Measurements from ENCODE around the gene CHD3. TPM values are rescaled to one million over a fixed set of nuclear protein-coding genes. Genes with fewer than 3 reads are reported as not detected.

Gene CHD3
- total RNA-seq, 1 experiment from 2014 or later: 27.9 TPM

DNA sequence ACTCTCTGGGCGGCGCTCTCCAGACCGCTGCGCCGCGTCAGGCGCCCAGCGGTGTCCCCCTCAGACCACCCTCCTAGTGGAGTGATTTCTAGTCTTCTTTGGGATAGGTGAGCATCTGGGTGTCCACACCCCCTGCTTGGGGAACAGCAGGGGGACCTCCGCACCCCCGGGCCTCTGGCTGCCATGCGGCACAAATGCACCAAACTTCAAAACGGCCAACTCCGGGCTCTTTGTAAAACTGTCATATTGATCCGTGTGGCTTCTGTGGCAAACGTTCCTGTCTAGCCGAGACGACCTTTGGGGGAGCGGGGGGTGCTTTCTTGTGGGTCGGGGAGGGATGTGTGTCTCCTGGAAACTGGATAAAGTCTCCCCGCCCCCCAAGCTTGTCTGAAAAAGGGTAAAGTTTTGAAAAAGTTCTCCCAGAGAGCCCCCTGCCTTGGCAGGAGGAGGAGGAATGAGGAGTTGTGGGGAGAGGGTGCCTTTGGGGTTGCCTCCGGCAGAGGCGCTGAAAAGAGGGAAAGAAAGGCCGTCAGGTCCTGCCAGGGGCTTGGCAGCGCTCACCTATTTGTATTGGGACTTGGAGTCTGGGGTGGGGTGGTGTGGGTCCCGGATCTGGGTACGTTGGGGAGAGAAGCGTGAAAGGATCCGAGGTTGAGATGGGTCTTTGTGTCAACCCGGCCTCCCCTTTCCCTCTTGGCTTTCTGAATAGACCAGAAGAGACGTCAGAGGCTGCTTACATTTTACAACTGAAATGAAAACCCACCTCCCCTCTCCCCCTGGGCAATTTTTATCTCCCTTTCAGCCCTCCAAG, 2.2 kb upstream of the CHD3 start:
- CTCF ChIA-PET: interaction anchor here (1.5 kb wide), 1 partner anchor 29 kb away, joined by 7 read pairs; the partner anchor contains the start of gene NAA38
- no peaks in the 10 kb centered on the region for H3K9me3 Mint-ChIP-seq (ENCODE audit: unreplicated experiment)

DNA sequence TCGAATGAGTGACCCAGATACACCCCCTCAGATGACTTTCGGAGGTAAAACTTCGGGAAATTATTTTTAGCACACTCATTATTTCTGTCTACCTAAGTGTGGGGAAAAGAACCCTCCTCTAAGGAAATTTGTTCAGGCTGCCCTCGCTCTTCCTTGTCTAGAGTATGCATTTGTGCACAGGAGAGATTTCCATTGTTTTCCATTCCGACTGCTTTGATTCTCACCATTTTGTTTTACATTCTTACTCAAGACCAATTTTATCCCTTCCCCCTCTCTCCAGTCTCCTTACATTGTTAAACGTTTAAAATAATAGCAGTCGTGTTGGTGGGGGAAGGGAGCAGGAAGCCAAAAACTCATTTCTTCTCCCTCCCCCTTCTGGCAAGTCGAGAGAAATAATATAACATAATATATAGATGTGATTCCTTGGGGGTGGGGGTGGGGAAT, 1.5 kb upstream of the CHD3 start:
- DNase-seq: no peak
- POLR2A ChIA-PET: no interaction called here

More for the DNA sequence above, 2.2 kb upstream of the CHD3 start:
- DNase-seq: peak in 1 of 2 experiments; percentile 18
- POLR2A ChIA-PET: no interaction called here
- TF ChIP-seq, protein P1, sequence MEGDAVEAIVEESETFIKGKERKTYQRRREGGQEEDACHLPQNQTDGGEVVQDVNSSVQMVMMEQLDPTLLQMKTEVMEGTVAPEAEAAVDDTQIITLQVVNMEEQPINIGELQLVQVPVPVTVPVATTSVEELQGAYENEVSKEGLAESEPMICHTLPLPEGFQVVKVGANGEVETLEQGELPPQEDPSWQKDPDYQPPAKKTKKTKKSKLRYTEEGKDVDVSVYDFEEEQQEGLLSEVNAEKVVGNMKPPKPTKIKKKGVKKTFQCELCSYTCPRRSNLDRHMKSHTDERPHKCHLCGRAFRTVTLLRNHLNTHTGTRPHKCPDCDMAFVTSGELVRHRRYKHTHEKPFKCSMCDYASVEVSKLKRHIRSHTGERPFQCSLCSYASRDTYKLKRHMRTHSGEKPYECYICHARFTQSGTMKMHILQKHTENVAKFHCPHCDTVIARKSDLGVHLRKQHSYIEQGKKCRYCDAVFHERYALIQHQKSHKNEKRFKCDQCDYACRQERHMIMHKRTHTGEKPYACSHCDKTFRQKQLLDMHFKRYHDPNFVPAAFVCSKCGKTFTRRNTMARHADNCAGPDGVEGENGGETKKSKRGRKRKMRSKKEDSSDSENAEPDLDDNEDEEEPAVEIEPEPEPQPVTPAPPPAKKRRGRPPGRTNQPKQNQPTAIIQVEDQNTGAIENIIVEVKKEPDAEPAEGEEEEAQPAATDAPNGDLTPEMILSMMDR (IDR thresholded peaks at IDR 0.05; ENCODE audit: insufficient read depth in 1 of 2, low read depth in 1 of 2, low read length in 1 of 2, severe bottlenecking in 1 of 2, unreplicated experiment in 1 of 2): no peak
- H3K36me3 ChIP-seq (ENCODE audit: control insufficient read depth, insufficient read depth, low read length): no peaks in the 10 kb centered on the region
- H3K4me3 ChIP-seq (ENCODE audit: low read depth, low read length): peak overlapping the region; percentile 72
- no peaks in the 10 kb centered on the region for H3K9me3 ChIP-seq
- no peaks in the 10 kb centered on the region for H3K27me3 ChIP-seq (replicated peaks; ENCODE audit: control insufficient read depth, insufficient read depth, low read length)
- Mint-ChIP-seq H3K36me3 (ENCODE audit: insufficient read depth, unreplicated experiment) (peaks cover 6% of the 10 kb centered on the region), H3K4me3 (ENCODE audit: unreplicated experiment) (no peak overlapping the region), H3K27ac (ENCODE audit: unreplicated experiment) (no peak overlapping the region), H3K27me3 (ENCODE audit: insufficient read depth, unreplicated experiment) (no peaks in the 10 kb centered on the region), H3K4me1 (ENCODE audit: low read depth, unreplicated experiment) (no peaks in the 10 kb centered on the region)
- BruUV-seq (replicated peaks): no TSS peak
- no peaks in the 10 kb centered on the region; the same call in 1 of the 2 replicates for H3K4me1 ChIP-seq
- intact Hi-C loops (cut with micrococcal nuclease; ENCODE audit: unreplicated experiment): no loop called here

DNA sequence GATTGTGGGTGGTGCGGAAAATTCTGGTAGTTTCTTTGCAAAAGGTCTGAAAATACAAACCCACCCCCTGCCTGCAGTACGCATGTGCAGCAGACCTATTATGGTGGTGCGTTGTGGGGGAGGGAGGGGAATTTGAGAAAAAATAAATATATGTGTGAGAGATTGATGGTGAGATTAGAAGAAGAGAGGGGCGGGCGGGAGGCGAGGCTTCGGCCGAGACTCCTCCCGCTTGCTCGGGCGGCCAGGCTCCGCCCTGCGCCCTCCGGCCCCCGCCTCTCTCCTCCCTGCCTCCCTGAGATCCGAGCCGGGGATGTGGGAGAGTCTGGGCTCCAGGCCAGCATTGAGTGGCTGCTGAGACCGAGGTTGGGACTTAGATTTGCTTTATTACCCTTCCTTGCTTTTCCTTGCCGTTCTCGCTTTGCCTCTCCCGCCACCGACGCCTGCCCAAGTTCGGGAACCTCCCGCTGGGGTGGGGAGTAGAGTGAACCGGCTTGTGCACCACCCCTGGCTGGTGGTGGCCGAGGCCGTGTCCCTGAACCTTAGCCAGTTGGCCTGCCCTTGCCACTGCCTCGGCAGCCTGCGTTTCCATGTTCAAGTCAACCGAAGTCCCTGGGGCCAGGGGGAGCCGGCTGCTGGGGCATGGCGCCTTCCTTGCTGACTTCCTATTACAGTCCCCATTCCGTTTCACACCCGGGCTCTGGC, 956 bp upstream of the CHD3 start:
- ChIA-PET CTCF (no interaction called here), POLR2A (no interaction called here)
- Mint-ChIP-seq H3K36me3 (ENCODE audit: insufficient read depth, unreplicated experiment) (peaks cover 6% of the 10 kb centered on the region), H3K27ac (ENCODE audit: unreplicated experiment) (no peak overlapping the region), H3K4me1 (ENCODE audit: low read depth, unreplicated experiment) (no peaks in the 10 kb centered on the region), H3K27me3 (ENCODE audit: insufficient read depth, unreplicated experiment) (no peaks in the 10 kb centered on the region), H3K9me3 (ENCODE audit: unreplicated experiment) (no peaks in the 10 kb centered on the region), H3K4me3 (ENCODE audit: unreplicated experiment) (no peak overlapping the region)
- TF ChIP-seq, protein P1 (IDR thresholded peaks at IDR 0.05; ENCODE audit: insufficient read depth in 1 of 2, low read depth in 1 of 2, low read length in 1 of 2, severe bottlenecking in 1 of 2, unreplicated experiment in 1 of 2): no peak
- Histone ChIP-seq H3K9me3 (no peaks in the 10 kb centered on the region), H3K4me1 (no peaks in the 10 kb centered on the region; the same call in 1 of the 2 replicates), H3K4me3 (ENCODE audit: low read depth, low read length) (peak overlapping the region; percentile 52), H3K36me3 (ENCODE audit: control insufficient read depth, insufficient read depth, low read length) (no peaks in the 10 kb centered on the region), H3K27me3 (replicated peaks; ENCODE audit: control insufficient read depth, insufficient read depth, low read length) (no peaks in the 10 kb centered on the region)
- peak; percentile 70 to 73 for DNase-seq
- intact Hi-C loops (cut with micrococcal nuclease; ENCODE audit: unreplicated experiment): loop anchor here (2.0 kb wide), 1 partner anchor 25 kb away; no protein-coding TSS in a partner anchor
- TSS peak; percentile 31 for BruUV-seq (replicated peaks)

More for the DNA sequence above, 1.5 kb upstream of the CHD3 start:
- TSS peak; percentile 38 for BruUV-seq (replicated peaks)
- Histone ChIP-seq H3K9me3 (no peaks in the 10 kb centered on the region), H3K4me3 (ENCODE audit: low read depth, low read length) (peak overlapping the region; percentile 72), H3K27me3 (replicated peaks; ENCODE audit: control insufficient read depth, insufficient read depth, low read length) (no peaks in the 10 kb centered on the region), H3K36me3 (ENCODE audit: control insufficient read depth, insufficient read depth, low read length) (no peaks in the 10 kb centered on the region), H3K4me1 (no peaks in the 10 kb centered on the region; the same call in 1 of the 2 replicates)
- no peak overlapping the region for H3K4me3 Mint-ChIP-seq (ENCODE audit: unreplicated experiment)
- H3K27ac Mint-ChIP-seq (ENCODE audit: unreplicated experiment): no peak overlapping the region
- H3K9me3 Mint-ChIP-seq (ENCODE audit: unreplicated experiment): no peaks in the 10 kb centered on the region
- CTCF ChIA-PET: no interaction called here
- intact Hi-C loops (cut with micrococcal nuclease; ENCODE audit: unreplicated experiment): no loop called here
- peaks cover 6% of the 10 kb centered on the region for H3K36me3 Mint-ChIP-seq (ENCODE audit: insufficient read depth, unreplicated experiment)
- TF ChIP-seq, protein P1 (IDR thresholded peaks at IDR 0.05; ENCODE audit: insufficient read depth in 1 of 2, low read depth in 1 of 2, low read length in 1 of 2, severe bottlenecking in 1 of 2, unreplicated experiment in 1 of 2): no peak
- H3K27me3 Mint-ChIP-seq (ENCODE audit: insufficient read depth, unreplicated experiment): no peaks in the 10 kb centered on the region
- H3K4me1 Mint-ChIP-seq (ENCODE audit: low read depth, unreplicated experiment): no peaks in the 10 kb centered on the region

Data from Caco-2 (cell line).